Liver (tissue), 9 donors: Measurements from ENCODE around the gene RASSF8. TPM values are rescaled to one million over a fixed set of nuclear protein-coding genes. Genes with fewer than 3 reads are reported as not detected.

Experiments used
- DNase-seq: peaks from one replicate; pipeline ENCODE4 v3.0.0-alpha.2; 2017; ENCODE audit warnings: low spot score
- H3K27ac ChIP-seq, 2 donors: one replicate each; pipeline ENCODE4 v1.7.0; 2013; ENCODE audit warnings: inconsistent platforms in 2 of 2, low read length in 2 of 2, control low read depth in 1 of 2, low read depth in 1 of 2, mild to moderate bottlenecking in 1 of 2
- H3K27me3 ChIP-seq, 4 donors: one replicate each; pipeline versions ENCODE4 v1.6.1 to v1.7.0; 2013; ENCODE audit warnings: low read length in 3 of 4, inconsistent platforms in 1 of 4, mild to moderate bottlenecking in 1 of 4, moderate library complexity in 1 of 4; ENCODE audit not compliant: control insufficient read depth in 4 of 4, insufficient read depth in 4 of 4
- H3K36me3 ChIP-seq, 4 donors: one replicate each; pipeline versions ENCODE4 v1.6.1 to v1.7.0; 2013; ENCODE audit warnings: low read length in 3 of 4, mild to moderate bottlenecking in 3 of 4, low read depth in 1 of 4, moderate library complexity in 1 of 4; ENCODE audit not compliant: control insufficient read depth in 4 of 4, insufficient read depth in 3 of 4
- H3K4me1 ChIP-seq, 4 donors: one replicate each; pipeline versions ENCODE4 v1.6.1 to v1.7.0; 2013; ENCODE audit warnings: low read length in 3 of 4, mild to moderate bottlenecking in 3 of 4, moderate library complexity in 1 of 4; ENCODE audit not compliant: control insufficient read depth in 4 of 4, insufficient read depth in 4 of 4
- H3K4me3 ChIP-seq, 3 donors: one replicate each; pipeline versions ENCODE4 v1.6.1 to v1.7.0; 2013; ENCODE audit warnings: low read length in 3 of 3, control low read depth in 1 of 3, low read depth in 1 of 3, mild to moderate bottlenecking in 1 of 3
- H3K9ac ChIP-seq, 2 donors: one replicate each; pipeline ENCODE4 v1.7.0; 2013; ENCODE audit warnings: low read length in 2 of 2, mild to moderate bottlenecking in 2 of 2, moderate library complexity in 2 of 2, control low read depth in 1 of 2, low read depth in 1 of 2
- H3K9me3 ChIP-seq, 4 donors: one replicate each; pipeline versions ENCODE4 v1.6.1 to v1.7.0; 2013; ENCODE audit warnings: low read length in 3 of 4; ENCODE audit not compliant: control insufficient read depth in 4 of 4
- ATF3 ChIP-seq: IDR thresholded peaks from 2 replicates; pipeline ENCODE4 v1.6.1; 2016; ENCODE audit warnings: antibody characterized with exemption
- EGR1 ChIP-seq, 2 donors: IDR thresholded peaks; 2 replicates each; pipeline ENCODE4 v1.6.1; 2016 to 2018; ENCODE audit warnings: antibody characterized with exemption in 2 of 2, low read depth in 2 of 2
- FOXA1 ChIP-seq: IDR thresholded peaks from 2 replicates; pipeline ENCODE4 v1.6.1; 2016; ENCODE audit warnings: antibody characterized with exemption
- FOXA2 ChIP-seq: IDR thresholded peaks from 2 replicates; pipeline ENCODE4 v1.6.1; 2016; ENCODE audit warnings: antibody characterized with exemption
- GABPA ChIP-seq, 2 donors: IDR thresholded peaks in 1 of 2; conservative IDR thresholded peaks in 1 of 2; 2 replicates each; pipeline ENCODE4 v1.6.1; 2016; ENCODE audit warnings: antibody characterized with exemption in 2 of 2, mild to moderate bottlenecking in 1 of 2, moderate library complexity in 1 of 2
- HNF4A ChIP-seq, 2 donors: conservative IDR thresholded peaks; 2 replicates each; pipeline ENCODE4 v1.6.1; 2016; ENCODE audit warnings: antibody characterized with exemption in 2 of 2, mild to moderate bottlenecking in 2 of 2
- HNF4G ChIP-seq: IDR thresholded peaks from 2 replicates; pipeline ENCODE4 v1.6.1; 2016; ENCODE audit warnings: antibody characterized with exemption
- JUND ChIP-seq, 2 donors: IDR thresholded peaks; 2 replicates each; pipeline ENCODE4 v1.6.1; 2016; ENCODE audit warnings: antibody characterized with exemption in 2 of 2
- MAX ChIP-seq: IDR thresholded peaks from 2 replicates; pipeline ENCODE4 v1.6.1; 2016; ENCODE audit warnings: antibody characterized with exemption
- NR2F2 ChIP-seq: IDR thresholded peaks from 2 replicates; pipeline ENCODE4 v1.6.1; 2016; ENCODE audit warnings: antibody characterized with exemption
- RAD21 ChIP-seq, 2 donors: IDR thresholded peaks; 2 replicates each; pipeline ENCODE4 v1.6.1; 2016; ENCODE audit warnings: antibody characterized with exemption in 2 of 2, mild to moderate bottlenecking in 2 of 2
- REST ChIP-seq: IDR thresholded peaks from 2 replicates; pipeline ENCODE4 v1.6.1; 2016; ENCODE audit warnings: antibody characterized with exemption, mild to moderate bottlenecking
- RXRA ChIP-seq, 2 donors: IDR thresholded peaks; 2 replicates each; pipeline ENCODE4 v1.6.1; 2017 to 2018; ENCODE audit warnings: antibody characterized with exemption in 2 of 2, mild to moderate bottlenecking in 1 of 2
- SP1 ChIP-seq: IDR thresholded peaks from 2 replicates; pipeline ENCODE4 v1.6.1; 2018; ENCODE audit warnings: antibody characterized with exemption, mild to moderate bottlenecking
- TAF1 ChIP-seq: conservative IDR thresholded peaks from 2 replicates; pipeline ENCODE4 v1.6.1; 2016; ENCODE audit warnings: antibody characterized with exemption, mild to moderate bottlenecking
- YY1 ChIP-seq: IDR thresholded peaks from 2 replicates; pipeline ENCODE4 v1.6.1; 2016; ENCODE audit warnings: antibody characterized with exemption, mild to moderate bottlenecking
- ZBTB33 ChIP-seq: IDR thresholded peaks from 2 replicates; pipeline ENCODE4 v1.6.1; 2016; ENCODE audit warnings: antibody characterized with exemption
- WGBS: extraction: QIAGEN DNeasy Blood & Tissue Kit; methylation state at CpG from one replicate; pipeline ENCODE4 v1.1.7; 2013; 5-methylcytosine and 5-hydroxymethylcytosine counted together
- polyA plus RNA-seq, 2 donors: library from polyadenylated mRNA; stranded (reverse) in 1 of 2; unstranded in 1 of 2; fragments of 200-250 nt in 1 of 2; fragments of >200 nt in 1 of 2; fragmentation: Nextera tagmentation in 1 of 2; extraction: Ambion mirVana in 1 of 2; gene quantifications; one replicate each; pipeline versions ENCODE4 v1.2.1 to v1.2.3, GENCODE V29; 2013 to 2015
- total RNA-seq, 2 donors: library from RNA; depleted of rRNA; stranded (reverse); fragments of >200 nt; gene quantifications; one replicate each; pipeline ENCODE4 v1.2.3, GENCODE V29; 2014
- TF ChIP-seq, protein P1 (sequence below): fragments of 150-350 bp; IDR thresholded peaks from 2 replicates; pipeline ENCODE4 v1.5.1; 2017; ENCODE audit warnings: improper control_type of control experiment, low read depth, low read length; ENCODE audit not compliant: missing input control
- donor health status: healthy.
- donor health status: healthy.
- donor health status: healthy.
- donor health status: healthy.
- donor health status: healthy.

RASSF8 gene
- total and polyA plus RNA-seq, 4 donors, result 1.7 to 9.4 (median 3.3) TPM

DNA sequence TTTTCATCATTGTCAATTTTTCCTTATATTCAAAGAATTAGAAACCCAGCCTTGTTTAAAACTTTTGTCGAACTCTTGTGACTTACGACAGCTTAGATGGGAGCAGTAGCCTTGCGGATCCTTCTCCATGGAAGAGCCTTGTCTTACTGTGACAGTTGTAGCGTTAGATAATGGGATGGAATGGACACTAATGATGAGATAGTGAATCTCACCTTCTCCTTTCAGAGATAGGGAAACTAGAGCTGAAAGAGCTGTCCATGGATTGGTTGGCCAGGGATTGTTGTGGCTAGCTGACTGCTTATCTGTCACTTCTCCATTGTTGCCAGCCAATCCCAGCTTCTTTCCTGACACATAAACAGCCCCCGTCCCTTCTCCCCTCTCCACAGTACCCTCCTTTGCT is 107.0 kb downstream of the RASSF8 start:
- TF ChIP-seq ZBTB33, result no peak
- no peak for TF ChIP-seq RXRA (IDR thresholded peaks at IDR 0.05)
- TF ChIP-seq GABPA (IDR thresholded peaks at IDR 0.05 in 1 of 2, conservative IDR thresholded peaks at IDR 0.05 in 1 of 2), result no peak
- no peak for TF ChIP-seq NR2F2
- TF ChIP-seq RAD21 (IDR thresholded peaks at IDR 0.05), result no peak
- no peak for TF ChIP-seq HNF4G
- no peak for TF ChIP-seq ATF3
- no peak for TF ChIP-seq MAX
- no peak for TF ChIP-seq JUND (IDR thresholded peaks at IDR 0.05)
- TF ChIP-seq YY1, result no peak
- TF ChIP-seq REST, result no peak
- no peak for TF ChIP-seq FOXA2
- TF ChIP-seq FOXA1, result no peak
- TF ChIP-seq TAF1, result no peak
- TF ChIP-seq SP1, result no peak
- TF ChIP-seq, protein P1, sequence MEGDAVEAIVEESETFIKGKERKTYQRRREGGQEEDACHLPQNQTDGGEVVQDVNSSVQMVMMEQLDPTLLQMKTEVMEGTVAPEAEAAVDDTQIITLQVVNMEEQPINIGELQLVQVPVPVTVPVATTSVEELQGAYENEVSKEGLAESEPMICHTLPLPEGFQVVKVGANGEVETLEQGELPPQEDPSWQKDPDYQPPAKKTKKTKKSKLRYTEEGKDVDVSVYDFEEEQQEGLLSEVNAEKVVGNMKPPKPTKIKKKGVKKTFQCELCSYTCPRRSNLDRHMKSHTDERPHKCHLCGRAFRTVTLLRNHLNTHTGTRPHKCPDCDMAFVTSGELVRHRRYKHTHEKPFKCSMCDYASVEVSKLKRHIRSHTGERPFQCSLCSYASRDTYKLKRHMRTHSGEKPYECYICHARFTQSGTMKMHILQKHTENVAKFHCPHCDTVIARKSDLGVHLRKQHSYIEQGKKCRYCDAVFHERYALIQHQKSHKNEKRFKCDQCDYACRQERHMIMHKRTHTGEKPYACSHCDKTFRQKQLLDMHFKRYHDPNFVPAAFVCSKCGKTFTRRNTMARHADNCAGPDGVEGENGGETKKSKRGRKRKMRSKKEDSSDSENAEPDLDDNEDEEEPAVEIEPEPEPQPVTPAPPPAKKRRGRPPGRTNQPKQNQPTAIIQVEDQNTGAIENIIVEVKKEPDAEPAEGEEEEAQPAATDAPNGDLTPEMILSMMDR, result no peak
- TF ChIP-seq EGR1 (IDR thresholded peaks at IDR 0.05; ENCODE audit: low read depth in 2 of 2), result no peak
- TF ChIP-seq HNF4A (conservative IDR thresholded peaks at IDR 0.05), result no peak
- DNase-seq, result no peak
- Histone ChIP-seq H3K27ac (no peak overlapping the region), H3K9me3 (no peaks in the 10 kb centered on the region), H3K27me3 (no peaks in the 10 kb centered on the region), H3K9ac (no peak overlapping the region), H3K4me1 (peaks cover 0 to 8% (median 3%) of the 10 kb centered on the region in 4 donors), H3K36me3 (no peaks in the 10 kb centered on the region), H3K4me3 (no peak overlapping the region)
- 98% methylated on average over 5 of the region's 5 CpGs for WGBS
